Activated CD8-positive, alpha-beta T cell treated with anti-CD3 and anti-CD28 coated beads, Interleukin-2, amount 10 ng/mL, durations not matched to agents 7 days and 5 days (primary cell): Measurements from ENCODE around the gene EGFLAM. TPM values are rescaled to one million over a fixed set of nuclear protein-coding genes. Genes with fewer than 3 reads are reported as not detected.
A peak's percentile ranks its signal among the peaks of the same experiment; 100 is the strongest.

Experiments used
- ATAC-seq: fragments of 150-1000 bp; cut with Tn5 transposase; one replicate; pipeline ENCODE4 v1.10.0; 2021; ENCODE audit warnings: moderate library complexity
- CTCF ChIA-PET: fragments of 350-600 bp; sonication (Branson Sonifier 250); formaldehyde crosslinking; loops from one replicate; lab custom pipeline; 2021; ENCODE audit warnings: antibody characterized with exemption; lab: Charles Lee
- POLR2A ChIA-PET: fragments of 350-600 bp; sonication (Branson Sonifier 250); formaldehyde crosslinking; loops from one replicate; lab custom pipeline; 2021; ENCODE audit warnings: antibody characterized with exemption; lab: Charles Lee
- DNase-seq: peaks from one replicate; pipeline ENCODE4 v3.0.0-alpha.2; 2020
- H3K27ac Mint-ChIP-seq: one replicate; pipeline ENCODE4 v1.8.0; 2021; ENCODE audit warnings: mild to moderate bottlenecking, mixed read lengths
- H3K27me3 Mint-ChIP-seq: one replicate; pipeline ENCODE4 v1.8.0; 2021; ENCODE audit warnings: low read depth, mixed read lengths
- H3K36me3 Mint-ChIP-seq: one replicate; pipeline ENCODE4 v1.8.0; 2021; ENCODE audit warnings: low read depth, mixed read lengths
- H3K4me1 Mint-ChIP-seq: one replicate; pipeline ENCODE4 v1.8.0; 2021; ENCODE audit warnings: low read depth, mixed read lengths
- H3K4me3 Mint-ChIP-seq: one replicate; pipeline ENCODE4 v1.8.0; 2021; ENCODE audit warnings: mild to moderate bottlenecking, mixed read lengths
- H3K9me3 Mint-ChIP-seq: one replicate; pipeline ENCODE4 v1.8.0; 2022; ENCODE audit warnings: mixed read lengths; ENCODE audit not compliant: insufficient read depth
- total RNA-seq, 2 experiments: library from RNA; stranded (reverse); gene quantifications; one replicate each; pipeline ENCODE4 v1.2.3, GENCODE V29; 2021

Gene EGFLAM
- total RNA-seq, 2 experiments from 2014 or later: not detected

GRCh38 chr5:38446029-38446522, 187.7 kb downstream of the EGFLAM start:
- Mint-ChIP-seq H3K27ac (no peak overlapping the region), H3K36me3 (no peaks in the 10 kb centered on the region), H3K9me3 (no peaks in the 10 kb centered on the region), H3K27me3 (peaks cover 64% of the 10 kb centered on the region), H3K4me1 (no peaks in the 10 kb centered on the region), H3K4me3 (no peak overlapping the region)
- POLR2A ChIA-PET: no interaction called here
- CTCF ChIA-PET: interaction anchor here (1.6 kb wide), 1 partner anchor 26 kb away, joined by 4 read pairs; no protein-coding TSS in a partner anchor
- ATAC-seq: no peak
- DNase-seq: no peak

GRCh38 chr5:38447056-38447455, 188.7 kb downstream of the EGFLAM start:
- ChIA-PET CTCF (no interaction called here), POLR2A (no interaction called here)
- DNase-seq (no peak), ATAC-seq (no peak)
- no peaks in the 10 kb centered on the region for H3K36me3 Mint-ChIP-seq
- no peaks in the 10 kb centered on the region for H3K9me3 Mint-ChIP-seq
- H3K4me1 Mint-ChIP-seq: no peaks in the 10 kb centered on the region
- H3K27ac Mint-ChIP-seq: no peak overlapping the region
- H3K27me3 Mint-ChIP-seq: peaks cover 60% of the 10 kb centered on the region
- H3K4me3 Mint-ChIP-seq: no peak overlapping the region

GRCh38 chr5:38447786-38448185, 189.4 kb downstream of the EGFLAM start:
- Mint-ChIP-seq H3K4me1 (peaks cover 6% of the 10 kb centered on the region), H3K27me3 (peaks cover 67% of the 10 kb centered on the region), H3K4me3 (no peak overlapping the region), H3K9me3 (no peaks in the 10 kb centered on the region), H3K36me3 (no peaks in the 10 kb centered on the region), H3K27ac (no peak overlapping the region)
- ChIA-PET CTCF (no interaction called here), POLR2A (no interaction called here)
- DNase-seq (no peak), ATAC-seq (no peak)

GRCh38 chr5:38448568-38449350, 190.4 kb downstream of the EGFLAM start:
- H3K27ac Mint-ChIP-seq: no peak overlapping the region
- H3K36me3 Mint-ChIP-seq: no peaks in the 10 kb centered on the region
- peaks cover 16% of the 10 kb centered on the region for H3K4me1 Mint-ChIP-seq
- POLR2A ChIA-PET: no interaction called here
- peaks cover 69% of the 10 kb centered on the region for H3K27me3 Mint-ChIP-seq
- H3K4me3 Mint-ChIP-seq: no peak overlapping the region
- ATAC-seq (no peak), DNase-seq (no peak)
- no peaks in the 10 kb centered on the region for H3K9me3 Mint-ChIP-seq
- CTCF ChIA-PET: interaction anchor here (7.5 kb wide), 1 partner anchor 7 kb away, joined by 68 read pairs; no protein-coding TSS in a partner anchor

- Mint-ChIP-seq H3K4me3 (no peak overlapping the region), H3K36me3 (no peaks in the 10 kb centered on the region), H3K9me3 (no peaks in the 10 kb centered on the region), H3K27ac (no peak overlapping the region), H3K4me1 (peaks cover 21% of the 10 kb centered on the region), H3K27me3 (peaks cover 74% of the 10 kb centered on the region)
- DNase-seq (no peak), ATAC-seq (no peak)
- ChIA-PET POLR2A (no interaction called here), CTCF (interaction anchor here (7.5 kb wide), 1 partner anchor 9 kb away, joined by 68 read pairs; no protein-coding TSS in a partner anchor)
Measured at GRCh38 chr5:38450627-38451026, 192.3 kb downstream of the EGFLAM start.

GRCh38 chr5:38451074-38451725, 192.8 kb downstream of the EGFLAM start:
- ATAC-seq (no peak), DNase-seq (no peak)
- POLR2A ChIA-PET: no interaction called here
- Mint-ChIP-seq H3K27ac (no peak overlapping the region), H3K27me3 (peaks cover 77% of the 10 kb centered on the region), H3K4me1 (peaks cover 21% of the 10 kb centered on the region), H3K4me3 (no peak overlapping the region), H3K36me3 (no peaks in the 10 kb centered on the region), H3K9me3 (no peaks in the 10 kb centered on the region)
- CTCF ChIA-PET: interaction anchor here (7.5 kb wide), 1 partner anchor 10 kb away, joined by 68 read pairs; no protein-coding TSS in a partner anchor

- no peak overlapping the region for H3K27ac Mint-ChIP-seq
- H3K9me3 Mint-ChIP-seq: no peaks in the 10 kb centered on the region
- ChIA-PET POLR2A (no interaction called here), CTCF (interaction anchor here (2.5 to 7.5 kb wide), 2 partner anchors 11 to 357 kb away, joined by 12 to 68 read pairs; no protein-coding TSS in a partner anchor)
- H3K4me1 Mint-ChIP-seq: peaks cover 21% of the 10 kb centered on the region
- no peak for ATAC-seq
- H3K27me3 Mint-ChIP-seq: peaks cover 76% of the 10 kb centered on the region
- no peak overlapping the region for H3K4me3 Mint-ChIP-seq
- no peaks in the 10 kb centered on the region for H3K36me3 Mint-ChIP-seq
- DNase-seq: no peak
Measured at GRCh38 chr5:38452201-38452600, 193.8 kb downstream of the EGFLAM start.

GRCh38 chr5:38453506-38453905, 195.1 kb downstream of the EGFLAM start:
- Mint-ChIP-seq H3K27ac (peak overlapping the region; percentile 50), H3K4me1 (peaks cover 21% of the 10 kb centered on the region), H3K27me3 (peaks cover 81% of the 10 kb centered on the region), H3K9me3 (no peaks in the 10 kb centered on the region), H3K4me3 (peak overlapping the region; percentile 45), H3K36me3 (no peaks in the 10 kb centered on the region)
- POLR2A ChIA-PET: interaction anchor here (1.1 kb wide), 1 partner anchor 12 kb away, joined by 3 read pairs; no protein-coding TSS in a partner anchor
- ATAC-seq (peak; percentile 98), DNase-seq (peak; percentile 83)
- CTCF ChIA-PET: interaction anchor here (0.6 to 7.5 kb wide), 6 partner anchors 12 to 764 kb away, joined by 3 to 68 read pairs (median 3); no protein-coding TSS in a partner anchor

- POLR2A ChIA-PET: interaction anchor here (1.1 kb wide), 1 partner anchor 12 kb away, joined by 3 read pairs; no protein-coding TSS in a partner anchor
Measured at GRCh38 chr5:38453921-38454320, 195.6 kb downstream of the EGFLAM start.

GRCh38 chr5:38455796-38456330, 197.5 kb downstream of the EGFLAM start:
- H3K36me3 Mint-ChIP-seq: no peaks in the 10 kb centered on the region
- peaks cover 21% of the 10 kb centered on the region for H3K4me1 Mint-ChIP-seq
- no peak overlapping the region for H3K27ac Mint-ChIP-seq
- ChIA-PET CTCF (interaction anchor here (7.5 kb wide), 1 partner anchor 14 kb away, joined by 68 read pairs; no protein-coding TSS in a partner anchor), POLR2A (no interaction called here)
- H3K9me3 Mint-ChIP-seq: no peaks in the 10 kb centered on the region
- no peak overlapping the region for H3K4me3 Mint-ChIP-seq
- H3K27me3 Mint-ChIP-seq: peaks cover 75% of the 10 kb centered on the region
- ATAC-seq (no peak), DNase-seq (no peak)

More at GRCh38 chr5:38453921-38454320, 195.6 kb downstream of the EGFLAM start:
- DNase-seq (no peak), ATAC-seq (no peak)
- H3K27ac Mint-ChIP-seq: no peak overlapping the region
- H3K4me3 Mint-ChIP-seq: no peak overlapping the region
- CTCF ChIA-PET: interaction anchor here (0.8 to 7.5 kb wide), 5 partner anchors 12 to 355 kb away, joined by 3 to 68 read pairs (median 3); no protein-coding TSS in a partner anchor
- H3K27me3 Mint-ChIP-seq: peaks cover 78% of the 10 kb centered on the region
- H3K36me3 Mint-ChIP-seq: no peaks in the 10 kb centered on the region
- H3K9me3 Mint-ChIP-seq: no peaks in the 10 kb centered on the region
- peaks cover 21% of the 10 kb centered on the region for H3K4me1 Mint-ChIP-seq

GRCh38 chr5:38456657-38457399, 198.5 kb downstream of the EGFLAM start:
- peaks cover 72% of the 10 kb centered on the region for H3K27me3 Mint-ChIP-seq
- H3K9me3 Mint-ChIP-seq: no peaks in the 10 kb centered on the region
- DNase-seq (no peak), ATAC-seq (no peak)
- peaks cover 21% of the 10 kb centered on the region for H3K4me1 Mint-ChIP-seq
- ChIA-PET CTCF (interaction anchor here (7.5 kb wide), 1 partner anchor 15 kb away, joined by 68 read pairs; no protein-coding TSS in a partner anchor), POLR2A (no interaction called here)
- H3K36me3 Mint-ChIP-seq: no peaks in the 10 kb centered on the region
- no peak overlapping the region for H3K4me3 Mint-ChIP-seq
- H3K27ac Mint-ChIP-seq: no peak overlapping the region
